Gastrocnemius medialis (tissue), 4 donors: ENCODE measurements around the gene CENPB.

ENCODE experiments used
- POLR2A ChIP-seq, 2 donors: fragments of 450-650 bp; IDR thresholded peaks; one replicate each; pipeline ENCODE4 v1.6.1; 2017; ENCODE audit warnings: antibody characterized with exemption in 2 of 2, mild to moderate bottlenecking in 2 of 2, moderate library complexity in 2 of 2
- TF ChIP-seq, protein P1 (sequence below), 5 experiments: fragments of 450-650 bp in 3 of 5; fragments of 200-600 bp in 2 of 5; sonication (generic) in 2 of 5; IDR thresholded peaks in 4 of 5; conservative IDR thresholded peaks in 1 of 5; 1 replicate in 4 of 5; 2 replicates in 1 of 5; pipeline ENCODE4 v1.5.1; 2016 to 2019; ENCODE audit warnings: antibody characterized with exemption in 5 of 5, mild to moderate bottlenecking in 3 of 5, moderate library complexity in 3 of 5

DNA sequence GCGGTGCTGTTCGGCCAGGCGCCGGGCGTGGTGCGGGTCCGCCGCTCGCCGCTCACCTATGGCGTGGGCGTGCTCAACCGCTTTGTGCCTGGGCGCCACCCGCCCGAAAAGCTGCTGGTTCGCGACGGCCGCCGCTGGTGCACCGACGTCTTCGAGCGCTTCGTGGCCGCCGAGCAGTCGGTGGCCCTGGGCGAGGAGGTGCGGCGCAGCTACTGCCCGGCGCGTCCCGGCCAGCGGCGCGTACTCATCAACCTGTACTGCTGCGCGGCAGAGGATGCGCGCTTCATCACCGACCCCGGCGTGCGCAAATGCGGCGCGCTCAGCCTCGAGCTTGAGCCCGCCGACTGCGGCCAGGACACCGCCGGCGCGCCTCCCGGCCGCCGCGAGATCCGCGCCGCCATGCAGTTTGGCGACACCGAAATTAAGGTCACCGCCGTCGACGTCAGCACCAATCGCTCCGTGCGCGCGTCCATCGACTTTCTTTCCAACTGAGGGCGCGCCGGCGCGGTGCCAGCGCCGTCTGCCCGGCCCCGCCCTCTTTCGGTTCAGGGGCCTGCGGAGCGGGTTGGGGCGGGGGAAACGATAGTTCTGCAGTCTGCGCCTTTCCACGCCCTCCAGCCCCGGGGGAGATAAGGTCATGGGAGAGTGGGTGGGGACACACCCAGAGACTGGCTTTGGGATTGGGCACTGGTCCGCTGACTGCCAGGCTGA is 34.7 kb downstream of the CENPB start:
- TF ChIP-seq, protein P1, sequence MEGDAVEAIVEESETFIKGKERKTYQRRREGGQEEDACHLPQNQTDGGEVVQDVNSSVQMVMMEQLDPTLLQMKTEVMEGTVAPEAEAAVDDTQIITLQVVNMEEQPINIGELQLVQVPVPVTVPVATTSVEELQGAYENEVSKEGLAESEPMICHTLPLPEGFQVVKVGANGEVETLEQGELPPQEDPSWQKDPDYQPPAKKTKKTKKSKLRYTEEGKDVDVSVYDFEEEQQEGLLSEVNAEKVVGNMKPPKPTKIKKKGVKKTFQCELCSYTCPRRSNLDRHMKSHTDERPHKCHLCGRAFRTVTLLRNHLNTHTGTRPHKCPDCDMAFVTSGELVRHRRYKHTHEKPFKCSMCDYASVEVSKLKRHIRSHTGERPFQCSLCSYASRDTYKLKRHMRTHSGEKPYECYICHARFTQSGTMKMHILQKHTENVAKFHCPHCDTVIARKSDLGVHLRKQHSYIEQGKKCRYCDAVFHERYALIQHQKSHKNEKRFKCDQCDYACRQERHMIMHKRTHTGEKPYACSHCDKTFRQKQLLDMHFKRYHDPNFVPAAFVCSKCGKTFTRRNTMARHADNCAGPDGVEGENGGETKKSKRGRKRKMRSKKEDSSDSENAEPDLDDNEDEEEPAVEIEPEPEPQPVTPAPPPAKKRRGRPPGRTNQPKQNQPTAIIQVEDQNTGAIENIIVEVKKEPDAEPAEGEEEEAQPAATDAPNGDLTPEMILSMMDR (IDR thresholded peaks at IDR 0.05 in 4 of 5, conservative IDR thresholded peaks at IDR 0.05 in 1 of 5): no peak
- TF ChIP-seq POLR2A (IDR thresholded peaks at IDR 0.05): no peak
